ENCODE measurements around the gene KIF18B.

KIF18B gene

GRCh38 chr17:44911133-44912001, 36.2 kb downstream of the KIF18B start:
- H3K4me1 Mint-ChIP-seq (ENCODE audit: low read depth) = peaks cover 6% of the 10 kb centered on the region
- H3K36me3 Mint-ChIP-seq = no peaks in the 10 kb centered on the region
- H3K9me3 Mint-ChIP-seq (ENCODE audit: low read depth) = no peaks in the 10 kb centered on the region
- peaks cover 10% of the 10 kb centered on the region for H3K27me3 Mint-ChIP-seq
- no peak overlapping the region for H3K27ac Mint-ChIP-seq
- peak overlapping the region; percentile 20 for H3K4me3 Mint-ChIP-seq

- Mint-ChIP-seq H3K27ac (no peak overlapping the region), H3K4me1 (ENCODE audit: low read depth) (peaks cover 6% of the 10 kb centered on the region), H3K36me3 (no peaks in the 10 kb centered on the region), H3K27me3 (peaks cover 10% of the 10 kb centered on the region), H3K9me3 (ENCODE audit: low read depth) (no peaks in the 10 kb centered on the region), H3K4me3 (peak overlapping the region; percentile 25)
Measured at GRCh38 chr17:44910231-44911106, 37.1 kb downstream of the KIF18B start.

- Mint-ChIP-seq H3K4me1 (ENCODE audit: low read depth) (peaks cover 6% of the 10 kb centered on the region), H3K9me3 (ENCODE audit: low read depth) (no peaks in the 10 kb centered on the region), H3K27me3 (peaks cover 10% of the 10 kb centered on the region), H3K27ac (no peak overlapping the region), H3K4me3 (no peak overlapping the region), H3K36me3 (no peaks in the 10 kb centered on the region)
Measured at GRCh38 chr17:44909681-44910144, 37.9 kb downstream of the KIF18B start.

- Mint-ChIP-seq H3K36me3 (no peaks in the 10 kb centered on the region), H3K4me3 (no peak overlapping the region), H3K9me3 (ENCODE audit: low read depth) (no peaks in the 10 kb centered on the region), H3K4me1 (ENCODE audit: low read depth) (peaks cover 6% of the 10 kb centered on the region), H3K27ac (no peak overlapping the region), H3K27me3 (peaks cover 10% of the 10 kb centered on the region)
Measured at GRCh38 chr17:44908761-44909326, 38.7 kb downstream of the KIF18B start.

GRCh38 chr17:44907729-44908470, 39.7 kb downstream of the KIF18B start:
- Mint-ChIP-seq H3K27me3 (peaks cover 4% of the 10 kb centered on the region), H3K4me3 (no peak overlapping the region), H3K36me3 (no peaks in the 10 kb centered on the region), H3K27ac (no peak overlapping the region), H3K9me3 (ENCODE audit: low read depth) (no peaks in the 10 kb centered on the region), H3K4me1 (ENCODE audit: low read depth) (peaks cover 4% of the 10 kb centered on the region)

GRCh38 chr17:44906763-44907728, 40.5 kb downstream of the KIF18B start:
- Mint-ChIP-seq H3K4me3 (no peak overlapping the region), H3K36me3 (no peaks in the 10 kb centered on the region), H3K4me1 (ENCODE audit: low read depth) (peaks cover 4% of the 10 kb centered on the region), H3K27ac (no peak overlapping the region), H3K9me3 (ENCODE audit: low read depth) (no peaks in the 10 kb centered on the region), H3K27me3 (no peaks in the 10 kb centered on the region)

GRCh38 chr17:44906010-44906646, 41.4 kb downstream of the KIF18B start:
- Mint-ChIP-seq H3K4me1 (ENCODE audit: low read depth) (peaks cover 4% of the 10 kb centered on the region), H3K4me3 (no peak overlapping the region), H3K36me3 (no peaks in the 10 kb centered on the region), H3K27ac (no peak overlapping the region), H3K9me3 (ENCODE audit: low read depth) (no peaks in the 10 kb centered on the region), H3K27me3 (peaks cover 3% of the 10 kb centered on the region)

- Mint-ChIP-seq H3K27ac (no peak overlapping the region), H3K4me3 (no peak overlapping the region), H3K9me3 (ENCODE audit: low read depth) (no peaks in the 10 kb centered on the region), H3K4me1 (ENCODE audit: low read depth) (peaks cover 1% of the 10 kb centered on the region), H3K27me3 (peaks cover 3% of the 10 kb centered on the region), H3K36me3 (no peaks in the 10 kb centered on the region)
Measured at GRCh38 chr17:44905006-44906000, 42.3 kb downstream of the KIF18B start.

- peaks cover 3% of the 10 kb centered on the region for H3K27me3 Mint-ChIP-seq
- H3K4me1 Mint-ChIP-seq (ENCODE audit: low read depth) = peaks cover 8% of the 10 kb centered on the region
- H3K36me3 Mint-ChIP-seq = no peaks in the 10 kb centered on the region
- no peaks in the 10 kb centered on the region for H3K9me3 Mint-ChIP-seq (ENCODE audit: low read depth)
- H3K4me3 Mint-ChIP-seq = no peak overlapping the region
- no peak overlapping the region for H3K27ac Mint-ChIP-seq
Measured at GRCh38 chr17:44904001-44904984, 43.3 kb downstream of the KIF18B start.

- Mint-ChIP-seq H3K27ac (no peak overlapping the region), H3K27me3 (peaks cover 3% of the 10 kb centered on the region), H3K4me1 (ENCODE audit: low read depth) (peaks cover 15% of the 10 kb centered on the region), H3K36me3 (peaks cover 4% of the 10 kb centered on the region), H3K4me3 (no peak overlapping the region), H3K9me3 (ENCODE audit: low read depth) (no peaks in the 10 kb centered on the region)
Measured at GRCh38 chr17:44903012-44903685, 44.4 kb downstream of the KIF18B start.

GRCh38 chr17:44902135-44902760, 45.3 kb downstream of the KIF18B start:
- H3K27ac Mint-ChIP-seq = no peak overlapping the region
- no peak overlapping the region for H3K4me3 Mint-ChIP-seq
- peaks cover 3% of the 10 kb centered on the region for H3K27me3 Mint-ChIP-seq
- H3K4me1 Mint-ChIP-seq (ENCODE audit: low read depth) = peaks cover 15% of the 10 kb centered on the region
- H3K36me3 Mint-ChIP-seq = peaks cover 4% of the 10 kb centered on the region
- H3K9me3 Mint-ChIP-seq (ENCODE audit: low read depth) = no peaks in the 10 kb centered on the region
